ENCODE data around the gene HSPB6. TPM values are rescaled to one million over a fixed set of nuclear protein-coding genes. Genes with fewer than 3 reads are reported as not detected.

HSPB6 gene
- total RNA-seq, 1 donor from 2014 or later: not detected

DNA sequence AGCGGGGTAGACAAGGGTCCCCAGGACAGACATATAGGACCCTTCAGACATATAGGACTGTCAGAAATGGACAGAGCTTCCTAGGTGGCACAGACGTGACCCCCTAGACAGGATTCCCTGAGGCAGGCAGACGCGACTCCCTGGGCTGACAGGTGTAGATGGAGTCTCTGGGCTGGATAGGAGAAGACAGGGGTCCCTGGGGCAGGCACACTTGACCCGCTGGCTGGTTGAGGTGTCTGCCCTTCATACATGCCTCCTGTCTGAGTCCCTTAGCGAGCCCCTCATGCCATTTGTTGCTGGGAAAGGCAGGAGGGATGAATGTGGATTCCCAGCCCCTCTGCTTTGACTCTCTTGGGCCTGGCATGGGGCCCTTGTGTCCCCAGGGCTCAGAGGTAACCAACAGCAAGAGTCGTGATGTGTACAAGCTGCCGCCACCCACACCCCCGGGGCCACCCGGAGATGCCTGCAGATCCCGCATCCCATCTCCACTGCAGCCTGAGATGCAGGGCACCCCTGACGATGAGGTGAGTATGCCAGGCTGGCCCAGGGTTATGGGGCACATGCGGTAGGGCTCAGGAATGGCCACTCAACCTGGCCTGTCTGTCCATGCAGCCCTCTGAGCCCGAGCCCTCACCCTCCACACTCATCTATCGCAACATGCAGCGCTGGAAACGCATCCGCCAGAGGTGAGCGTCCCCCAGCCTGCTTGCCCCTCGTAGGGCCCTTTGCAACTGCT, 3.0 kb downstream of the HSPB6 start:
- intact Hi-C loops (cut with micrococcal nuclease): no loop called here
- Mint-ChIP-seq H3K36me3 (ENCODE audit: low read depth) (peaks cover 34% of the 10 kb centered on the region), H3K9me3 (no peaks in the 10 kb centered on the region), H3K27ac (no peak overlapping the region), H3K4me1 (peaks cover 34% of the 10 kb centered on the region), H3K4me3 (no peak overlapping the region), H3K27me3 (peaks cover 15% of the 10 kb centered on the region)
- TF ChIP-seq, protein P1, sequence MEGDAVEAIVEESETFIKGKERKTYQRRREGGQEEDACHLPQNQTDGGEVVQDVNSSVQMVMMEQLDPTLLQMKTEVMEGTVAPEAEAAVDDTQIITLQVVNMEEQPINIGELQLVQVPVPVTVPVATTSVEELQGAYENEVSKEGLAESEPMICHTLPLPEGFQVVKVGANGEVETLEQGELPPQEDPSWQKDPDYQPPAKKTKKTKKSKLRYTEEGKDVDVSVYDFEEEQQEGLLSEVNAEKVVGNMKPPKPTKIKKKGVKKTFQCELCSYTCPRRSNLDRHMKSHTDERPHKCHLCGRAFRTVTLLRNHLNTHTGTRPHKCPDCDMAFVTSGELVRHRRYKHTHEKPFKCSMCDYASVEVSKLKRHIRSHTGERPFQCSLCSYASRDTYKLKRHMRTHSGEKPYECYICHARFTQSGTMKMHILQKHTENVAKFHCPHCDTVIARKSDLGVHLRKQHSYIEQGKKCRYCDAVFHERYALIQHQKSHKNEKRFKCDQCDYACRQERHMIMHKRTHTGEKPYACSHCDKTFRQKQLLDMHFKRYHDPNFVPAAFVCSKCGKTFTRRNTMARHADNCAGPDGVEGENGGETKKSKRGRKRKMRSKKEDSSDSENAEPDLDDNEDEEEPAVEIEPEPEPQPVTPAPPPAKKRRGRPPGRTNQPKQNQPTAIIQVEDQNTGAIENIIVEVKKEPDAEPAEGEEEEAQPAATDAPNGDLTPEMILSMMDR (IDR thresholded peaks at IDR 0.05): no peak
- ATAC-seq (ENCODE audit: low read depth) (no peak), DNase-seq (no peak)
- POLR2A ChIA-PET: no interaction called here
- CTCF ChIA-PET: no interaction called here

DNA sequence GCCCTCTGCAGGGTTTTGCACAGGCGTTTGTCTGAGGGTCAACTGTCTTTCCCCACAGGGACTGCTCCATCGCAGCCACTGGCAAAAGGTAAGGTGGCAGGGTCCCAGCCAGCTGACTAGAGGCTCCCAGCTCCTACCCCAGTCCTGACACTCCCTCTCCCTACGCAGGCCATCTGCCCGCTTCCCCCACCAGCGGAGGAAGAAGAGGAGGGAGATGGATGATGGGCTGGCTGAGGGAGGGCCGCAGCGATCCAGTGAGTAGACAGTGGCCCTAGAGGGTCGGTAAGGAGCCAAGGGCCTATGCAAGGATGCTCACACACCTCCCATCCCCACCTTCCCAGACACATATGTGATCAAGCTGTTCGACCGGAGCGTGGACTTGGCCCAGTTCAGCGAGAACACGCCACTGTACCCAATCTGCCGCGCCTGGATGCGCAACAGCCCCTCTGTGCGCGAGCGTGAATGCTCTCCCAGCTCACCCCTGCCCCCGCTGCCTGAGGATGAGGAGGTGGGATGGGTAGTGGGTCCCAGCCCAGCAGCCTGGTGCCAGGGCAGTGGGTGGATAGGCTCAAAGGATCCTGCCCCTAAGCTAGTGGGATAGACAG, 4.0 kb downstream of the HSPB6 start:
- DNase-seq: no peak
- Mint-ChIP-seq H3K27me3 (peaks cover 15% of the 10 kb centered on the region), H3K4me1 (peaks cover 39% of the 10 kb centered on the region), H3K4me3 (no peak overlapping the region), H3K36me3 (ENCODE audit: low read depth) (peaks cover 34% of the 10 kb centered on the region), H3K9me3 (no peaks in the 10 kb centered on the region), H3K27ac (no peak overlapping the region)
- TF ChIP-seq, protein P1 (IDR thresholded peaks at IDR 0.05): no peak
- ChIA-PET CTCF (no interaction called here), POLR2A (interaction anchor here (1.0 kb wide), 1 partner anchor 152 kb away, joined by 6 read pairs; no protein-coding TSS in a partner anchor)
- intact Hi-C loops (cut with micrococcal nuclease): no loop called here
- ATAC-seq (ENCODE audit: low read depth): no peak

DNA sequence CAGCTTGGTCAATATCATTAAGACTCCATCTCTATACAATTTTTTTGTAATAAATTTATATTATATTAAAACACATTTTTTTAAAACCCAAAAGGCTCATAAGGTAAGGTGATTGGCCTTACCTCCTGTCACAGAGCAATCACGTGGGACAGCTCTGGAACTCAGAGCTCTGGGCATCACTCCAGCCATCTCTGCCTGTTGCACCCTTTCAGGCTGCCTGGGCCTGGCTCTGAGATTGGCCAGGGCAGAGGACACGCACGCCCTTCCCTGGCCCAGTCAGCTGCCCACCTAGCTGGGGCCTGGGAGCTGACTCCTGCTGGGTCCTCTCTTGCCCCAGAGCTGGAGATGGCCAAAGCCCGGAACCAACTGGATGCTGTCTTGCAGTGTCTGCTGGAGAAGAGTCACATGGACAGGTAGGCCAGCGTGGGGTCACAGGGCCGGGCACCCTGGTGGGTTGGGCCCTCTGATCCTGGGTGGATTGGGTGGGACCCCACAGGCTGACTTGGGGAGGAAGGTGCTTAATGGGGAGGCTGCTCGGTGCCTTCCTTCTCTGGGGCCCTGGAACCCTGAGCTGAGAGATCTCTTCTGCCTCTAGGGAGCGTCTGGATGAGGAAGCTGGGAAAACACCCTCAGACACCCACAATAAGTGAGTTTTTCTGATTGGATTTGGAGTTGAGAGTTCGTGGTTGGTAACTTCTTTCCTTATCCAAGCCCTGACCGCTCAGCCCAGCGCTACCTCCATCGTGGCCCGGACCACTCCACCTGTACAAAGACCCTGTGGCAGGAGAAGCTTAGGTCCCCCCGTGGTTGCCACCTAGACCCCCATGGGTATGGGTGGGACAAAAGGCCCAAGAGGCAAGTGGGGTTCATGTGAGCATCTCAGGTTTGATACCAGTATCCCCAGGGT, 4.7 kb downstream of the HSPB6 start:
- Mint-ChIP-seq H3K27ac (no peak overlapping the region), H3K27me3 (peaks cover 12% of the 10 kb centered on the region), H3K9me3 (no peaks in the 10 kb centered on the region), H3K4me3 (no peak overlapping the region), H3K36me3 (ENCODE audit: low read depth) (peaks cover 32% of the 10 kb centered on the region), H3K4me1 (peaks cover 35% of the 10 kb centered on the region)
- ATAC-seq (ENCODE audit: low read depth) (no peak), DNase-seq (no peak)
- POLR2A ChIA-PET: interaction anchor here (0.6 to 1.1 kb wide), 3 partner anchors 10 to 152 kb away, joined by 3 to 6 read pairs (median 6); partner anchors contain the start of genes IGFLR1 and NFKBID
- TF ChIP-seq, protein P1 (IDR thresholded peaks at IDR 0.05): no peak
- CTCF ChIA-PET: no interaction called here
- intact Hi-C loops (cut with micrococcal nuclease): no loop called here

DNA sequence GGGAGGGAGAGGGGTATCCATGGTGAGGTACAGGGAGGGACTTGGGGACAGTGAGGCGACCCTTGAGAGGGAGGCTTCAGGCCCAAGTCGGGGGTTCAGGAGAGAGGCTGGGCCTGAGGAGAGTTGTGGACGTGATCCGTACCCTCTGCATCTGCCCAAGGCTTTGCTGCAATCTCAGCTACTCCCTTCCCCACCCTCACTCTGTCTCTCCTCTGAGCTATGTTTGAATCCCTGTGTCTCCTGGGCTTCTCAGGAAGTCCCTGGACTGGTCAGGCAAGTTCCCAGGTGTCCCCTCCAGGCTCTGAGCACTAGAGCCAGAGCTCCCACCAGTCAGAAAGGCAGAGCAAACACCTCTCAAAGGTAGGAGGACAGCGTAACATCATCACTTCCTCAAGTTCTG, 6.7 kb downstream of the HSPB6 start:
- Mint-ChIP-seq H3K4me1 (peaks cover 37% of the 10 kb centered on the region), H3K36me3 (ENCODE audit: low read depth) (peaks cover 38% of the 10 kb centered on the region), H3K4me3 (no peak overlapping the region), H3K27ac (no peak overlapping the region), H3K9me3 (no peaks in the 10 kb centered on the region), H3K27me3 (peaks cover 5% of the 10 kb centered on the region)
- intact Hi-C loops (cut with micrococcal nuclease): no loop called here
- ATAC-seq (ENCODE audit: low read depth) (no peak), DNase-seq (no peak)
- CTCF ChIA-PET: no interaction called here
- TF ChIP-seq, protein P1 (IDR thresholded peaks at IDR 0.05): no peak
- POLR2A ChIA-PET: interaction anchor here (0.6 to 2.5 kb wide), 3 partner anchors 7 to 48 kb away, joined by 3 to 9 read pairs (median 6); no protein-coding TSS in a partner anchor

Measured in activated B cell treated with CpG ODN at 0.5 μM for 24 hours (primary cell).